ENCODE results near the gene SLC24A3. TPM values are rescaled to one million over a fixed set of nuclear protein-coding genes. Genes with fewer than 3 reads are reported as not detected.

SLC24A3 gene
- 0.21 and 0.31 TPM in 2 replicates for total RNA-seq (ENCODE audit: low replicate concordance)

DNA sequence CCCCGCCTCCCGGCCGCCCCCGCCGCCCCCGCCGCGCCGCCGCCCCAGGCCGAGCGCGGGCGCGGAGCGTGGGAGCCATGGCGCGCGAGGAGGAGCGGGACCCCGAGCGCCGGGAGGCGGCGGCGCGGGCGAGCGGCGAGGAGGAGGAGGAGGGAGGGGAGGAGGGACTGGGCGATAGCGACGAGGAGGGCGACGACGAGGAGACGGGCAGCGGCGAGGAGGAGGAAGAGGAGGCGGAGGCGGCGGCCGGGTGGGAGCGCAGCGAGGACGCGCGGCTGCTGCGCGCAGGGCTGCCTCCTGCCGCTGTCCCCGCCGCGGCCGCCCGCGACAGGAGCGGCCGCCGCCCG is at the start of gene SLC24A3:
SLC24A3 (plus strand) TSS at position 174 of the 347 bp plus-strand sequence.
- Histone ChIP-seq H2AFZ (replicated peaks) (peak within 1 kb of the TSS; percentile 93), H3K9ac (no peak within 1 kb of the TSS), H3K4me1 (no peaks in the 10 kb centered on the region), H3K9me3 (ENCODE audit: low read depth) (no peaks in the 10 kb centered on the region), H3K27me3 (peaks cover 60% of the 10 kb centered on the region), H3K79me2 (ENCODE audit: low read depth) (no peaks in the 10 kb centered on the region), H4K20me1 (ENCODE audit: low read depth) (no peaks in the 10 kb centered on the region), H3K27ac (no peak within 1 kb of the TSS), H3K4me3 (peak within 1 kb of the TSS; percentile 65), H3K36me3 (no peaks in the 10 kb centered on the region), H3F3A (ENCODE audit: low read depth) (no peaks in the 10 kb centered on the region), H3K4me2 (peak within 1 kb of the TSS; percentile 90)
- Mint-ChIP-seq H3K27ac (no peak within 1 kb of the TSS), H3K27me3 (ENCODE audit: insufficient read depth, low read depth) (peaks cover 23% of the 10 kb centered on the region), H3K4me3 (peak within 1 kb of the TSS; percentile 82), H3K36me3 (no peaks in the 10 kb centered on the region), H3K9me3 (no peaks in the 10 kb centered on the region), H3K4me1 (no peaks in the 10 kb centered on the region)
- DNase-seq (ENCODE audit: low spot score): no peak
- TF ChIP-seq EZH2 (IDR thresholded peaks at IDR 0.05) (no peak), EZH2phosphoT487 (IDR thresholded peaks at IDR 0.05) (no peak)
- TF ChIP-seq, protein P1, sequence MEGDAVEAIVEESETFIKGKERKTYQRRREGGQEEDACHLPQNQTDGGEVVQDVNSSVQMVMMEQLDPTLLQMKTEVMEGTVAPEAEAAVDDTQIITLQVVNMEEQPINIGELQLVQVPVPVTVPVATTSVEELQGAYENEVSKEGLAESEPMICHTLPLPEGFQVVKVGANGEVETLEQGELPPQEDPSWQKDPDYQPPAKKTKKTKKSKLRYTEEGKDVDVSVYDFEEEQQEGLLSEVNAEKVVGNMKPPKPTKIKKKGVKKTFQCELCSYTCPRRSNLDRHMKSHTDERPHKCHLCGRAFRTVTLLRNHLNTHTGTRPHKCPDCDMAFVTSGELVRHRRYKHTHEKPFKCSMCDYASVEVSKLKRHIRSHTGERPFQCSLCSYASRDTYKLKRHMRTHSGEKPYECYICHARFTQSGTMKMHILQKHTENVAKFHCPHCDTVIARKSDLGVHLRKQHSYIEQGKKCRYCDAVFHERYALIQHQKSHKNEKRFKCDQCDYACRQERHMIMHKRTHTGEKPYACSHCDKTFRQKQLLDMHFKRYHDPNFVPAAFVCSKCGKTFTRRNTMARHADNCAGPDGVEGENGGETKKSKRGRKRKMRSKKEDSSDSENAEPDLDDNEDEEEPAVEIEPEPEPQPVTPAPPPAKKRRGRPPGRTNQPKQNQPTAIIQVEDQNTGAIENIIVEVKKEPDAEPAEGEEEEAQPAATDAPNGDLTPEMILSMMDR (IDR thresholded peaks at IDR 0.05): no peak

DNA sequence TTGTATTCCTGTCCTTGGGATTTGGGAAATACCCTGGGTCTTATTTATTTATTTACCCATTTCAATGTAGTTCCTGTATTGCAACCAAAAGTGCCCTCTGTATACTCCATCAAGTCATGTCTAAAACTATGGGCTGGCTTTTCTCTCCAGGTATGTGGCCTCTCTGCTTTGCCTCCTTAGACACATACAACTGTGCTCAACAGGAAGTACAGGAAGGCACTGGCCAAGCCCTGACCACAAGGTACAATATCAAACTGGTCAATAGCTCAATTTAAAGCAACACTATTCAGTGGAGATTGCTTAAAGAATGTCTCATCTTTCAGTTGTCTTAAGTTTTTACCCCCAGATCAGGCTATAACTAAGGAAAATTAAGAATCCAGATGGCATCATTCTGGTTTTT is 42.3 kb upstream of the SLC24A3 start:
- H4K20me1 ChIP-seq (ENCODE audit: low read depth): no peaks in the 10 kb centered on the region
- H3K4me2 ChIP-seq: no peak overlapping the region
- Mint-ChIP-seq H3K36me3 (no peaks in the 10 kb centered on the region), H3K27ac (no peak overlapping the region), H3K4me1 (no peaks in the 10 kb centered on the region), H3K4me3 (no peak overlapping the region), H3K27me3 (ENCODE audit: insufficient read depth, low read depth) (peaks cover 3% of the 10 kb centered on the region), H3K9me3 (peaks cover 6% of the 10 kb centered on the region)
- H3K4me1 ChIP-seq: no peaks in the 10 kb centered on the region
- peaks cover 3% of the 10 kb centered on the region for H3K36me3 ChIP-seq
- no peak overlapping the region for H3K4me3 ChIP-seq
- DNase-seq (ENCODE audit: low spot score): no peak
- H2AFZ ChIP-seq (replicated peaks): no peak overlapping the region
- H3K79me2 ChIP-seq (ENCODE audit: low read depth): no peaks in the 10 kb centered on the region
- H3K27me3 ChIP-seq: no peaks in the 10 kb centered on the region
- no peak for TF ChIP-seq EZH2phosphoT487 (IDR thresholded peaks at IDR 0.05)
- TF ChIP-seq EZH2 (IDR thresholded peaks at IDR 0.05): no peak
- TF ChIP-seq, protein P1 (IDR thresholded peaks at IDR 0.05): no peak
- H3K9me3 ChIP-seq (ENCODE audit: low read depth): no peaks in the 10 kb centered on the region
- no peak overlapping the region for H3K9ac ChIP-seq
- H3F3A ChIP-seq (ENCODE audit: low read depth): no peaks in the 10 kb centered on the region
- no peak overlapping the region for H3K27ac ChIP-seq

DNA sequence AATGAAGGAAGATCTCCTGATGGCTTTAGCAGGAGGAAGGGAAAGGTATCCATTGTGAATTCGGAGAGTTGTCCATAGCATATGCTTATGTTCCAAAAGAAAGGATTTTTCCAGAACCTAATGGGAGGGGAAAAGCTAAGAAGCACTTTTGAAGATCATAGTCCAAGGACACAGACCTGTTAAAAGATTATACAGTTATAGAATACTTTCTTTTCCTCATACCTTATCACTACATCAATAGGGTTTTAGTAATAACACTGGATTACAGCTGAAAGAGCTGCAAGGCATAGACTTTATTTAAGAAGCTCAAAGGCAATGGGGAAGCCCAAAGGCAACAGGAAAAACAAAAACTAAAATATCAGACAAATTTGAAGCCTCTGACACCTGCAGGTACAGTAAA is 39.8 kb upstream of the SLC24A3 start:
- no peak overlapping the region for H2AFZ ChIP-seq (replicated peaks)
- Mint-ChIP-seq H3K27me3 (ENCODE audit: insufficient read depth, low read depth) (peaks cover 4% of the 10 kb centered on the region), H3K4me1 (no peaks in the 10 kb centered on the region), H3K27ac (no peak overlapping the region), H3K36me3 (no peaks in the 10 kb centered on the region), H3K4me3 (no peak overlapping the region), H3K9me3 (peaks cover 4% of the 10 kb centered on the region)
- no peak overlapping the region for H3K27ac ChIP-seq
- TF ChIP-seq EZH2phosphoT487 (IDR thresholded peaks at IDR 0.05): no peak
- no peak for TF ChIP-seq EZH2 (IDR thresholded peaks at IDR 0.05)
- TF ChIP-seq, protein P1 (IDR thresholded peaks at IDR 0.05): no peak
- H3F3A ChIP-seq (ENCODE audit: low read depth): no peaks in the 10 kb centered on the region
- H4K20me1 ChIP-seq (ENCODE audit: low read depth): no peaks in the 10 kb centered on the region
- H3K4me3 ChIP-seq: no peak overlapping the region
- no peak overlapping the region for H3K4me2 ChIP-seq
- H3K36me3 ChIP-seq: peaks cover 3% of the 10 kb centered on the region
- H3K4me1 ChIP-seq: no peaks in the 10 kb centered on the region
- no peaks in the 10 kb centered on the region for H3K27me3 ChIP-seq
- no peaks in the 10 kb centered on the region for H3K79me2 ChIP-seq (ENCODE audit: low read depth)
- no peak for DNase-seq (ENCODE audit: low spot score)
- H3K9me3 ChIP-seq (ENCODE audit: low read depth): no peaks in the 10 kb centered on the region
- no peak overlapping the region for H3K9ac ChIP-seq
